IPS-11a (cell line): ENCODE data around the gene CD200.
"Not testable (repeated sequence)": the region's sequence is repeated elsewhere in the genome, so short reads cannot be mapped to it uniquely, and the experiment has no call there.

Experiments used
- H3K4me3 ChIP-seq: one replicate; pipeline ENCODE4 v1.5.1; 2013; ENCODE audit warnings: low read depth, low read length, control low read depth

CD200 gene

DNA sequence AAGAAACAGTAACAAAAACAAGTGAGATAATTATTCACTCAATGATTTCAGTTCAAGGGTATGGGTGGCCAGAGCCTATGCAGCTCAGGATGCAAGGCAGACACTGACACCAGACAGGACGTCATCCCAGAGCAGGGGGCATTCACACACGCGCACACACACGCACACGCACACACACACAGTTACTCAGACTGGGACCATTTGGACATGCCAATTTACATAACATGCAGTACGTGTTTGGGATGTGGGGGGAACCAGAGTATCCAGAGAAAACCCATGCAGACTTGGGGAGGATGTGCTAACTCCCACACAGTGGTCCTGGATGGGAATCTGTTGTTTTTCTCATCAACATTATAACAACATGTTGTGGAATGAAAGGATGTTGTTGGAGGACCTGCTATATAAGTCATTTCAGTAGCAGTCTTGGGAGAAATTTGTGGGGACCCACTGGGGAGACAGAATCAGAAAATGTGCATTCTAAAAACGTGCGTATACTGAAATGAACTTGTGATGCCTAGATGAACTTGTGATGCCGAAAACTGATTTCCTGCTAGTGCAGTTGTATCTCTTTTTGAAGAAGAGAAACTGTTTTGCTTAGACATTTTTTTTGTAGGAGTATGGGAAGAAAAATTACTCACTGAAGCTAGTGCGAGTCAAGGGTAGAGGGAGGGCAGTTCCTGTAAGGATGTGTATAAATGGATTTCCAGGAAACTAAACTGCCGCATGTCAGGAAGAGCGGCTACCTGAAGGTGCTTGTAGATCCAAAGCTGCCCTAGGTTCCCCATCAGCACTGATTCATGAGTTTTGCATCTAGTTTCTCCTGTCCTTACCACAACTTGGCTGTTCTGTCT is 25.2 kb downstream of the CD200 start:
- no peak overlapping the region for H3K4me3 ChIP-seq

GRCh38 chr3:112360561-112360960 is 27.6 kb downstream of the CD200 start:
- no peak overlapping the region for H3K4me3 ChIP-seq

- no peak overlapping the region for H3K4me3 ChIP-seq
Measured at GRCh38 chr3:112362221-112362620, 29.3 kb downstream of the CD200 start.

DNA sequence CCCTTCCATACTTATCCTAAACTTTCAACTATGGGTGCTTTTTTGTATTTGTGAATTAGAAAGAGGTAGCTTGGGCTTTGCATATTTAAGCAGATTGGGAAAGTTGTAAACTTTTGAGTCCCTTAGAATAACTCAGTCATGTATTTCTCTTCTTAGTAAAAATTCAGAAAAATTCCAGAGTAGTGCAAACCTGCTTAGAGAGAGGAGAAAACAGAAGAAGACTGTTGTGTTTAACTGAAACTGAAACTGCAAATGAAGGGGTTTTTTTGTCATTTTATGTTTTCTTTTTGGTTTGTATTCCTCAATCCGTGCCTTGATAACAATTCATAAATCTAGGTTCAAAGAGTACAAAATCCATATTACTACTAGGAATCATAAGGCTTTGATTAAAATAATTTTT is 31.3 kb downstream of the CD200 start:
- no peak overlapping the region for H3K4me3 ChIP-seq

- H3K4me3 ChIP-seq = no peak overlapping the region
Measured at GRCh38 chr3:112365035-112365434, 32.1 kb downstream of the CD200 start.

DNA sequence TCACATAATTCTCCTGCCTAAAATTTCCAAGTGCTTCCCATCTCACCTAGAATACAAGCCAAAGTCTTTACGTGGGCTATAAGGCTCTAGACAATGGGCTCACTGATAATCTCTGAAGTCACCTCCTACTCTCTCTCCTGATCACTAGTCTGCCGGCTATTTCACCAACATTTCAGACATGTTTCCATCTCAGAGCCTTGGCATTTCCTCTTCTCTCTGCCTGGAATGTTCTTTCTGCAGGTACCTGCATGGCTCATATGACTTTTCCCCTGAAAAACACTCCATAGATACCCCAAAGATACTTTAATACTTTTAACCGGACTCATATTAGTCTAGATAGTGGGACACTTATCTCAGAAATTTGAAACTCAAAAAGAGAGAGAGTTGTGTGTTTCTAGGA is 32.7 kb downstream of the CD200 start:
- no peak overlapping the region for H3K4me3 ChIP-seq

GRCh38 chr3:112366522-112366921 is 33.6 kb downstream of the CD200 start:
- no peak overlapping the region for H3K4me3 ChIP-seq

DNA sequence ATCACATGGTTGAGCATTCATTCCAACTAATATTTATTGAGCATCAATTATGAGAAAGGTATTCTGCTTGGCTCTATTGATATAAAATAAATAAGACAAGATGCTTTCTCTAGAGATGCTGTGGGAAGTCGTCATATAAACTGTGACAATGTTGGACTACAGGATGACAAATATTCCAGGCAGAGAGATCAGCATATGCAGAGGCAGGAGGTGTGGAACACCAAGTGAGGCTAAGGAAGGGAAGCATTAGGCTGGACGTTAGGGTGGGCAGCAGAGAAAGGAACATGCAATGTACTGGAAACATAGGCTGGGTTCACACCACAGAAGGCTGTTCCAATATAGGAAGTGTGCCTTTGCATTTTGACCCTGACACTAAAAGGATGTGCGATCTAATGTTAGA is 38.6 kb downstream of the CD200 start:
- H3K4me3 ChIP-seq = no peak overlapping the region

GRCh38 chr3:112372396-112372795 is 39.4 kb downstream of the CD200 start:
- H3K4me3 ChIP-seq = no peak overlapping the region

DNA sequence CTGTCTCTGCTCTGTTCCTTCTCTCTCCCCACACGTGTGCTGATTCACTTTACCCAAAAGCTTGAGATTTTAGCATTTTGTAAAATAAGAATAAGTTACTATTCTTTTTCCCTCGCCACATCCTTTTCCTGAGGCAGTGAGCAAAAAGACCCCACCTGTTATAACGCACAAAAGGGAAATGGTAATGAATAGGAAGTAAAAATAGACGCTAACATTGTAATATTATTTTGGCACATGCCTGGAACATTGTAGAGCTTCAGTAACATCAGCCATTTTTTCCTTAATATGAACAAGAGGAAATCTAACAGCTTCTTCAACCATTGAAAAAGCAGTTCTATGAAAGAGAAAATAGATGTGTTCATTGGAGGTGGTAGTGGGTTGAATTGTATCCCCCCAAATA is 40.5 kb downstream of the CD200 start:
- H3K4me3 ChIP-seq = no peak overlapping the region

DNA sequence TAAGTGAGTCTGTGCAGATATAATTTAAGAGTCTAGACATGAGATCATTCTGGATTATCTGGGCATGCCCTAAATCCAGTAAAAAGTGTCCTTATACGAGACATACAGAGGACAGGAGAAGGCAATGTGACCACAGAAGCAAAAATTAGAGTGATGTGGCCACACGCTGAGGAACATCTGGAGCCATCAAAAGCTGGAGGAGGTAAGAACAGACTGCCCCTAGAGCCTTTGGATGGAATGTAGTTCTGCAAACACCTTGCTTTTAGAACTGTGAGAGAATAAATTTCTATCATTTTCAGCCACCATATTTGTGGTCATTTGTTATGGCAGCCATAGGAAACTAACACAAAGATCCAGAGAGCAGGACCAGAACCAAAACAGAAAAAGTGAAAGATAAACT is 41.0 kb downstream of the CD200 start:
- no peak overlapping the region for H3K4me3 ChIP-seq

DNA sequence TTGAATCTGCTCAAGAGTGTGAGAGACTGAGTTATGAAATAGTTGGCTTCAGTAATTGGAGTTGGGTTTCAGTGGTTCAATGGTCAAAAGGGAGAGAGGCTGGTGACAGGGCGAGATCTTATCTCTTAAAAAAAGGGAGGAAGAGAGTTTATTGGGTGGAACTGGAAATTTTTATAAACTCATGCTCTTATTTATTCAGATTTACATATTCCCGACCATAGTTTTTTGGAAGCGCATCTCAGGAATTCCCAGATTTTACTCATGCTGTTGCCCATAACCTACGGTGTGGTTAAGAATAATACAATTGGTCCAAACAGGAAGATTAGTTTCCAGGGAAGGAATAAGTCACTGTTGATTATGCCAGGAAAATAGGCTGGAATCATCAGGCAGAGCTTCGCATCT is 41.4 kb downstream of the CD200 start:
- H3K4me3 ChIP-seq = no peak overlapping the region

DNA sequence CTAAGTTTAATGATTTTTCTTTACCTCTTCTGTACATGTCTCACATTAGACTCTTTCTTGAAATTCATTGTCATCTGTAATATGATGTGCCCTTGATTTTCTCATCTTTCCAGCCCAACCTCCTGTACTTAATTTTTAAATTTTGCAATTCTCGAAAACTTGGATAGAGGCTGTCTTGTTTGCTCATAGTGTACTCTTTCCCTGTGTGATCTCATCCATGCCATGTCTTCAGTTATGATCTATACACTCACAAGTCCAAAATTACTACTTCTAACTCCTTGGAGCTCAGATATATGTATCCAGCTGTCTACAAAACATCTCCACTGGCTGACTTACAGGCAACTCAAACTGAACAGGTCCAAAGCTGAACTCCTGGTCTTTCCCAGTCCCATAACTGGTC is 42.2 kb downstream of the CD200 start:
- H3K4me3 ChIP-seq = no peak overlapping the region

- no peak overlapping the region for H3K4me3 ChIP-seq
Measured at GRCh38 chr3:112376241-112376911, 43.4 kb downstream of the CD200 start.

- H3K4me3 ChIP-seq = no peak overlapping the region
Measured at GRCh38 chr3:112376992-112377391, 44.0 kb downstream of the CD200 start.

DNA sequence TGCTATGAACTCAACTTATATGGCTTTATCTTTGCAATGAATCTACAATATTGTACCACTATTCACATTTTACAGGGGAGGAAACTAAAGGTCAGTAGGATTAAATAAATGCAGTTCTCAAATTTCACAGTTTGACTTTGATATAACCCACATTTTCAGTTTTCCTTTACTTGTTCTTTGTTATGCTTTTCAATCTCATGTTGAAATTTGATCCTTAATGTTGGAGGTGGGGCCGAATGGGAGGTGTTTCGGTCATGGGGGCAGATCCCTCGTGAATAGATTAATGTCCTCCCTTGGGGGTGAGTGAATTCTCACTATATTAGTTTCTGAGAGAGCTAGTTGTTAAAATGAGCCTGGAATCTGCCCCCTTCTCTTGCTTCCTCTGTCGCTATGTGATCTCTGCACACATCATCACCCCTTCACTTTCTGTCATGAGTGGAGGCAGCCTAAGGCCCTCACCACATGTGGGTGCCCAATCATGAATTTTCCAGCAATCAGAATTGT is 44.7 kb downstream of the CD200 start:
- H3K4me3 ChIP-seq = no peak overlapping the region

- H3K4me3 ChIP-seq = not testable (repeated sequence)
Measured at GRCh38 chr3:112378347-112378746, 45.4 kb downstream of the CD200 start.

DNA sequence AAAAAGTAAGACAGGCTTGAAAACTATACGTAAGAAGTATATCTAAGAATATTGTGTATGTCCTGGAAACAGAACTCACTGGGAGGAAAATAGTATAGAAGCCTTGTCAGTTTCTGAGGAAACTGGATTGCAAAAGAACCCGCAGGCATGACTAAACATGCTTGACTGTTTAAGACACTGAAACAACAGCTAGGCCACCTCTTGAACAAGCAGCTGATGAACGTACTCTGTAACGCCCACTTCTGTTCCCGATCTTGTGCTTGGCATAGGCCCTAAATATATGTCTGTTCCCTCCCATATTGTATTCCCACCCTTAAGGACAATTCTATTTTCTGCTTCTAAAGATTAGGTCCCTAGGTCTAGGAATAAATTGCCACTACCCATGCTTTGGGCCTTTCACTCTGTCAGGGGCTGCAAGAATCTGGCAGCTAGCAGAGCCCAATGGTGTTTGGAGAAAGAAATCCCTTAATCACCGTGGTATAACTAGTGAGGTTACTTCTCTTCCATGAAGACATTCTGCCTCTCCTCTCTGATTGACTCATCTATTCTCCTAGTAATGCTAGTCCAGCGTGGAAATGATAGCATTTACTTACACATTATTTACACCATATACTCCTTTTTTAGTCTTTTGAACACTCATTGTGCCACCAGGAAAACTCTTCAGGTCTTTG is 46.2 kb downstream of the CD200 start:
- no peak overlapping the region for H3K4me3 ChIP-seq

DNA sequence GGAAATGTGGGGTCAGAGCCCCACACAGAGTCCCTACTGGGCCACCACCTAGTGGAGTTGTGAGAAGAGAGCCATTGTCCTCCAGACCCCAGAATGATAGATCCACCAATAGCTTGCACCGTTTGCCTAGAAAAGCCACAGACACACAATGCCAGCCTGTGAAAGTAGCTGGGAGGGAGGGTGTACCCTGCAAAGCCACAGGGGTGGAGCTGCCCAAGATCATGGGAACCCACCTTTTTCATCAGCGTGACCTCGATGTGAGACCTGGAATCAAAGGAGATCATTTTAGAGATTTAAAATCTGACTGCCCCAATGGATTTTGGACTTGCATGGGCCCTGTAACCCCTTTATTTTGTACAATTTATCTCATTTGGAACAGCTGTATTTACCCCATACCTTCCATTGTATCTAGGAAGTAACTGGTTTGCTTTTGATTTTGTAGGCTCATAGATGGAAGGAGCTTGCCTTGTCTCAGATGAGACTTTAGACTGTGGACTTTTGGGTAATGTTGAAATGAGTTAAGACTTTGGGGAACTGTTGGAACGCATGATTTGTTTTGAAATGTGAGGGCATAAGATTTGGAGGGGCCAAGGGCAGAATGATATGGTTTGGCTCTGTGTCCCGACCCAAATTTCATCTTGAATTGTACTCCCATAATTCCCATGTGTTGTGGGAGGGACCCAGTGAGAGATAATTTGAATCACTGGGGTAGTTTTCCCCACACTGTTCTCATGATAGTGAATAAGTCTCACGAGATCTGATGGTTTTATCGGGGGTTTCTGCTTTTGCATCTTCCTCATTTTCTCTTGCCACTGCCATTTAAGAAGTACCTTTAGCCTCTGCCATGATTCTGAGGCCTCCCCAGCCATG is 49.0 kb downstream of the CD200 start:
- H3K4me3 ChIP-seq = no peak overlapping the region

DNA sequence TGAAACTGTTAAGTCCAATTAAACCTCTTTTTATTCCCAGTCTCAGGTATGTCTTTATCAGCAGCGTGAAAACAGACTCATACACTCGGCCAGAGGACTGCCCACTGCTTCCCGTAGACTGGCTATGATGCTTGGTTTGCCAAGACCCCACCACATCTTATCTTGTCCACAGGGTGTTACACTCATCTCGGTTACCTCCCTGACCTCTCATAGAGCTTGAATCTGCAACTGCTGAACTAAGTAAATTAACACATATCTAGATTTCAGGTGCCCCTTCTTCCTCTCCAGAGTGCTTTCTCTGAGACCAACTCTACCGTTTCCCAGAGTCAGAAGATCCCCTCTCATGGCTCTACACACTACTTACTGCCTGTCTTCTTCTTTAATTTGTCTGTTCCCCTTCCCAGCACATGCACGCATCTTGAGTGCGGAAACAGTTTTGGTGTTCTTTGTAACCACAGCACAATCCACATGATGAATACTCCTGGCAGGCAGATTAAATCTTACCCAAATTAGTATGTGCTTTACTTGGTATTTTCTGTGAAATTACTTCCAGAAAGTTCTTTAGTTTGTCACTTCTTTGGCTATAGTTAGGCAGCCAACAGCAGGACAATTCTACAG is 49.7 kb downstream of the CD200 start:
- no peak overlapping the region for H3K4me3 ChIP-seq
